Tibial nerve (tissue), 4 donors: ENCODE results near the gene P4HA1. TPM values are rescaled to one million over a fixed set of nuclear protein-coding genes. Genes with fewer than 3 reads are reported as not detected.

Experiments used
- DNase-seq, 2 donors: peaks; one replicate each; pipeline ENCODE4 v3.0.0-alpha.2; 2019; ENCODE audit warnings: low spot score in 2 of 2
- H3K27ac ChIP-seq, 4 donors: fragments of 200-600 bp; sonication (generic) in 3 of 4; one replicate each; pipeline ENCODE4 v1.5.1; 2017 to 2019; ENCODE audit warnings: mild to moderate bottlenecking in 1 of 4
- H3K27me3 ChIP-seq, 2 donors: fragments of 200-600 bp; sonication (generic) in 1 of 2; one replicate each; pipeline versions ENCODE4 v1.5.1 to v1.6.0; 2017 to 2019
- H3K36me3 ChIP-seq, 3 donors: fragments of 200-600 bp; sonication (generic); one replicate each; pipeline ENCODE4 v1.5.1; 2018 to 2019
- H3K4me1 ChIP-seq, 4 donors: fragments of 200-600 bp; sonication (generic) in 3 of 4; one replicate each; pipeline ENCODE4 v1.5.1; 2017 to 2019
- H3K4me3 ChIP-seq, 4 donors: fragments of 200-600 bp; sonication (generic) in 3 of 4; one replicate each; pipeline ENCODE4 v1.5.1; 2017 to 2019; ENCODE audit warnings: mild to moderate bottlenecking in 1 of 4, moderate library complexity in 1 of 4
- H3K9me3 ChIP-seq, 4 donors: fragments of 200-600 bp; sonication (generic) in 3 of 4; one replicate each; pipeline ENCODE4 v1.5.1; 2017 to 2019
- CTCF ChIP-seq, 5 experiments: fragments of 200-600 bp in 3 of 5; fragments of 450-650 bp in 2 of 5; sonication (generic) in 3 of 5; IDR thresholded peaks; one replicate each; pipeline ENCODE4 v1.5.1; 2016 to 2019; ENCODE audit warnings: antibody characterized with exemption in 5 of 5, mild to moderate bottlenecking in 3 of 5, moderate library complexity in 2 of 5
- EP300 ChIP-seq, 2 donors: sonication (generic); formaldehyde crosslinking; IDR thresholded peaks; one replicate each; pipeline ENCODE4 v1.6.1; 2017; ENCODE audit warnings: antibody characterized with exemption in 2 of 2, mild to moderate bottlenecking in 1 of 2
- POLR2A ChIP-seq, 2 donors: fragments of 450-650 bp; IDR thresholded peaks; one replicate each; pipeline ENCODE4 v1.6.1; 2017; ENCODE audit warnings: antibody characterized with exemption in 2 of 2, mild to moderate bottlenecking in 2 of 2, moderate library complexity in 2 of 2
- WGBS, 2 donors: methylation state at CpG; one replicate each; pipeline ENCODE4 v1.1.5; 2018; 5-methylcytosine and 5-hydroxymethylcytosine counted together
- total RNA-seq, 4 donors: library from RNA; depleted of rRNA; stranded (reverse); fragments of >200 nt; gene quantifications; one replicate each; pipeline ENCODE4 v1.1.0, GENCODE V29; 2016

Gene P4HA1
- total RNA-seq, 4 donors from 2014 or later, result 24.9 to 40.0 (median 30.1) TPM

GRCh38 chr10:73084209-73084608, 12.5 kb downstream of the P4HA1 start:
- no peaks in the 10 kb centered on the region for H3K27me3 ChIP-seq
- TF ChIP-seq POLR2A (IDR thresholded peaks at IDR 0.05), result no peak
- TF ChIP-seq CTCF (IDR thresholded peaks at IDR 0.05), result no peak
- TF ChIP-seq EP300 (IDR thresholded peaks at IDR 0.05), result no peak
- whole genome bisulfite sequencing, 2 donors, result 85% methylated on average over 5 of the region's 5 CpGs
- no peak overlapping the region for H3K4me3 ChIP-seq
- H3K27ac ChIP-seq, result no peak overlapping the region
- no peaks in the 10 kb centered on the region for H3K36me3 ChIP-seq
- no peak for DNase-seq
- H3K9me3 ChIP-seq, result no peaks in the 10 kb centered on the region
- peaks cover 0 to 35% (median 0%) of the 10 kb centered on the region in 4 donors for H3K4me1 ChIP-seq

GRCh38 chr10:73083221-73083620, 13.4 kb downstream of the P4HA1 start:
- Histone ChIP-seq H3K27me3 (no peaks in the 10 kb centered on the region), H3K4me1 (peaks cover 0 to 26% (median 0%) of the 10 kb centered on the region in 4 donors), H3K4me3 (no peak overlapping the region), H3K36me3 (no peaks in the 10 kb centered on the region), H3K9me3 (no peaks in the 10 kb centered on the region), H3K27ac (peak overlapping the region in 2 of 4 donors; percentile 32 to 43)
- 11 to 20% methylated on average over 2 of the region's 2 CpGs for WGBS, 2 donors
- no peak for DNase-seq
- TF ChIP-seq CTCF (IDR thresholded peaks at IDR 0.05) (no peak), EP300 (IDR thresholded peaks at IDR 0.05) (no peak), POLR2A (IDR thresholded peaks at IDR 0.05) (no peak)

- no peaks in the 10 kb centered on the region for H3K9me3 ChIP-seq
- no peak overlapping the region for H3K27ac ChIP-seq
- H3K36me3 ChIP-seq, result no peaks in the 10 kb centered on the region
- no peaks in the 10 kb centered on the region for H3K27me3 ChIP-seq
- WGBS, 2 donors, result 89 to 93% methylated on average over 3 of the region's 3 CpGs
- peaks cover 0 to 42% (median 0%) of the 10 kb centered on the region in 4 donors for H3K4me1 ChIP-seq
- no peak for DNase-seq
- TF ChIP-seq POLR2A (IDR thresholded peaks at IDR 0.05) (no peak), CTCF (IDR thresholded peaks at IDR 0.05) (no peak), EP300 (IDR thresholded peaks at IDR 0.05) (no peak)
- no peak overlapping the region for H3K4me3 ChIP-seq
These were observed 16.7 kb downstream of the P4HA1 start for GRCh38 chr10:73079779-73080541.

- Histone ChIP-seq H3K27ac (peak overlapping the region; percentile 46 to 89 (median 64)), H3K9me3 (no peaks in the 10 kb centered on the region), H3K4me3 (peak overlapping the region in 1 of 4 donors; percentile 30), H3K4me1 (peaks cover 0 to 17% (median 0%) of the 10 kb centered on the region in 4 donors), H3K27me3 (no peaks in the 10 kb centered on the region), H3K36me3 (peaks cover 2 to 13% (median 6%) of the 10 kb centered on the region in 3 donors)
- DNase-seq, result peak; percentile 45 to 81
- WGBS, 2 donors, result 34 to 51% methylated on average over 6 of the region's 6 CpGs
- TF ChIP-seq POLR2A (IDR thresholded peaks at IDR 0.05) (no peak), EP300 (IDR thresholded peaks at IDR 0.05) (peak; percentile 78 to 93)
These were observed 20.1 kb downstream of the P4HA1 start for GRCh38 chr10:73076360-73077183.

GRCh38 chr10:73075829-73076228, 20.8 kb downstream of the P4HA1 start:
- no peak for TF ChIP-seq CTCF (IDR thresholded peaks at IDR 0.05)
- no peak for TF ChIP-seq POLR2A (IDR thresholded peaks at IDR 0.05)
- TF ChIP-seq EP300 (IDR thresholded peaks at IDR 0.05), result no peak
- Histone ChIP-seq H3K4me3 (no peak overlapping the region), H3K27me3 (no peaks in the 10 kb centered on the region), H3K4me1 (peaks cover 0 to 17% (median 0%) of the 10 kb centered on the region in 4 donors), H3K36me3 (peaks cover 6 to 21% (median 6%) of the 10 kb centered on the region in 3 donors), H3K9me3 (no peaks in the 10 kb centered on the region), H3K27ac (peak overlapping the region in 3 of 4 donors; percentile 55 to 89 (median 72))
- no peak for DNase-seq
- 88 to 94% methylated on average over 3 of the region's 3 CpGs for WGBS, 2 donors
